Measurements from ENCODE around the gene UNC119.

The UNC119 gene

GRCh38 chr17:28572259-28573039 is 20.0 kb upstream of the UNC119 start:
- no peak for DNase-seq

- peak; percentile 98 for DNase-seq
Observed at GRCh38 chr17:28571361-28572122, 19.1 kb upstream of the UNC119 start, which contains the start of gene PIGS. TSS of gene PIGS (minus strand) at chr17:28571524. CDS start at chr17:28571496, 28 bp downstream.

- peak; percentile 9 to 53 for DNase-seq
Observed at GRCh38 chr17:28570716-28571360, 18.4 kb upstream of the UNC119 start.

GRCh38 chr17:28569446-28569845 is 17.0 kb upstream of the UNC119 start:
- DNase-seq = no peak

GRCh38 chr17:28567604-28568003 is 15.2 kb upstream of the UNC119 start:
- peak; percentile 84 to 86 for DNase-seq

- no peak for DNase-seq
Observed at GRCh38 chr17:28563475-28563874, 11.1 kb upstream of the UNC119 start.

- DNase-seq = no peak
Observed at GRCh38 chr17:28555022-28555421, 2.6 kb upstream of the UNC119 start.

- DNase-seq = no peak
Observed at GRCh38 chr17:28554565-28554964, 2.1 kb upstream of the UNC119 start.

GRCh38 chr17:28553000-28553505 is 629 bp upstream of the UNC119 start:
- no peak for DNase-seq

- DNase-seq = no peak
Observed at GRCh38 chr17:28551421-28552175, 826 bp downstream of the UNC119 start.

- no peak for DNase-seq
Observed at GRCh38 chr17:28550858-28551257, 1.6 kb downstream of the UNC119 start.

GRCh38 chr17:28549236-28550132 is 2.9 kb downstream of the UNC119 start:
- DNase-seq = peak; percentile 30 to 35

GRCh38 chr17:28548417-28549130 is 3.9 kb downstream of the UNC119 start:
- DNase-seq = no peak

GRCh38 chr17:28547623-28548416 is 4.6 kb downstream of the UNC119 start:
- peak; percentile 85 to 90 for DNase-seq

GRCh38 chr17:28547096-28547622 is 5.3 kb downstream of the UNC119 start:
- DNase-seq = no peak

- DNase-seq = no peak
Observed at GRCh38 chr17:28545787-28546415, 6.5 kb downstream of the UNC119 start.

- DNase-seq = no peak
Observed at GRCh38 chr17:28545141-28545503, 7.3 kb downstream of the UNC119 start.

GRCh38 chr17:28544402-28545140 is 7.9 kb downstream of the UNC119 start:
- DNase-seq = no peak

GRCh38 chr17:28541439-28541838 is 11.0 kb downstream of the UNC119 start:
- DNase-seq = no peak

Measured in AML-193 (cell line).